ENCODE data around the gene SOX10.

Gene SOX10

DNA sequence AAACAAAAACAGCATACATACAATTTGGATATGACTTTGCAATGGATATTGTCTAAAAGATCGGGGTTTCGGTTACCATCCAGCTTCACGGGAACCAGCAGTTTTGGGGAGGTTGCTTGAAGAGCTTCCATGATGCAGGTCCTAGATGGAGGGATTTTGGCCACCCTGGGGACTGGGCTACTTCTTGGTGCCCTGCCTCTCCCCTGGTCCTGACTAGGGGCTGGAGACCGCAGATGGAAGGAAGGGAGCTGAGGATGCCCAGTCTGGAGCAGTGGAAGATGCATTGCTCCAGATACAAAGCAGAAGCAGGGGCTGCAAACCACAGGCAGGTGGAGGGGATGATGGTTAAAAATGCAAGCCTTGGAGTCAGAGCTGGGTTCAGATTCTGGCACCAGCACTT is 13.5 kb downstream of the SOX10 start:
- Histone ChIP-seq H2AFZ (ENCODE audit: insufficient read depth, low read length, poor library complexity) (no peak overlapping the region), H3K79me1 (ENCODE audit: low read length) (peaks cover 1% of the 10 kb centered on the region), H3K4me1 (ENCODE audit: control insufficient read depth in 1 of 2, insufficient read depth in 2 of 2, low read length in 2 of 2) (peaks cover 2 to 5% of the 10 kb centered on the region in 2 experiments), H3K4me3 (ENCODE audit: low read depth, low read length) (no peak overlapping the region), H4K8ac (ENCODE audit: low read depth, low read length) (no peak overlapping the region), H2AK5ac (ENCODE audit: low read length) (no peak overlapping the region), H3K14ac (ENCODE audit: low read length) (no peak overlapping the region), H3K79me2 (ENCODE audit: control insufficient read depth, insufficient read depth, low read length, poor library complexity) (no peaks in the 10 kb centered on the region), H3K9ac (ENCODE audit: low read length) (no peak overlapping the region), H3K4ac (ENCODE audit: low read depth, low read length) (no peak overlapping the region), H3K18ac (ENCODE audit: low read length) (no peak overlapping the region), H4K12ac (ENCODE audit: low read depth, low read length) (no peak overlapping the region), H3K27ac (ENCODE audit: low read depth, low read length) (no peak overlapping the region), H4K91ac (ENCODE audit: low read depth, low read length) (no peak overlapping the region), H2BK12ac (ENCODE audit: low read length) (no peak overlapping the region), H2BK5ac (ENCODE audit: low read depth, low read length, poor library complexity) (no peak overlapping the region), H3K27me3 (ENCODE audit: insufficient read depth, low read length) (no peaks in the 10 kb centered on the region), H3K23ac (ENCODE audit: low read length) (no peak overlapping the region), H2BK120ac (ENCODE audit: insufficient read depth, low read length, poor library complexity) (no peak overlapping the region), H3K4me2 (ENCODE audit: low read length) (no peak overlapping the region), H3K9me3 (ENCODE audit: insufficient read depth, low read depth, low read length) (peaks cover 2% of the 10 kb centered on the region), H3K36me3 (ENCODE audit: control insufficient read depth in 1 of 2, insufficient read depth in 2 of 2, low read length in 2 of 2) (peaks cover 25 to 26% of the 10 kb centered on the region in 2 experiments)
- WGBS (ENCODE audit: extremely low coverage, insufficient coverage, insufficient read length) = no CpG with 5 or more reads among the region's 4 CpGs
- no peak for DNase-seq

DNA sequence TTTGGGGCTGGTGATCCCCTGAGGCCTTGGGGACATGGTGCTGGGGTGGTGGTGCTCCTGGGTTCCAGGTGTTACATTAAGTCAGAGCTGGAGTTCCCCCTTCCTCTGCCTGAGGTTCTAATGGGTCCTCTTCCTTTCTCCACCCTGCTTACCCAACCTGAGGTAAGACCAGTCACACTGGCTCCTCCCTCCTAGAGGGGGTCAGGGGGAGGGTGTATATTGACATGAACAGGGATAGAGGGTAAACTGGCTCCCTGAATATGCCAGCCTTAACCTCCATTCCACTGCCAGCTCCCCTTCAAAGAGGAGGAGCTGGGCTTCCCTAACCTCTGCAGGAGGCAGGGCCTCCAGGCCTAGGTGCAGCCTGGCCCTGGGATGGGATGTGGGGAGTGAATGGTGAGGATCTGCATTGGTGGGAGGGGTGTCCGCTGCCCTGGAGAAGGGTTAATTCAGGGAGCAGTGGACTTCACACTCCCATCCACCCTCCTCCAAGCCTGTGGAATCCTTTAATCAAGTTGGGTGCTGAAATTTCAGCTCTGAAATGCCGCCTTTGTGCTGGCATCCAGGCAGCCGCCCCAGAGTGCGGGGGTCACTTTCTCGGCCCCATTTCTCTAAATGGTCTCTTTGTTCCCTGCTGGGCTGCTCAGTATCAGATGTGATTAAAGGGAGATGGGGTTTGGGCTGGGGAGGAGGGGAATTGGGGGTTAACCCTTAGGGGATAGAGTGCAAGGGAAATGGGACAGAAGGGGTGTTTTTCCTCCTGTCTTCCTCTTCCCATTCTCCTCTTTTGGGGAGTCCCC is 15.7 kb downstream of the SOX10 start:
- no CpG with 5 or more reads among the region's 5 CpGs for WGBS (ENCODE audit: extremely low coverage, insufficient coverage, insufficient read length)
- Histone ChIP-seq H2AFZ (ENCODE audit: insufficient read depth, low read length, poor library complexity) (no peak overlapping the region), H3K18ac (ENCODE audit: low read length) (no peak overlapping the region), H3K27ac (ENCODE audit: low read depth, low read length) (no peak overlapping the region), H3K9me3 (ENCODE audit: insufficient read depth, low read depth, low read length) (peaks cover 2% of the 10 kb centered on the region), H3K4ac (ENCODE audit: low read depth, low read length) (no peak overlapping the region), H3K79me2 (ENCODE audit: control insufficient read depth, insufficient read depth, low read length, poor library complexity) (no peaks in the 10 kb centered on the region), H3K27me3 (ENCODE audit: insufficient read depth, low read length) (no peaks in the 10 kb centered on the region), H2BK5ac (ENCODE audit: low read depth, low read length, poor library complexity) (no peak overlapping the region), H2BK12ac (ENCODE audit: low read length) (no peak overlapping the region), H3K4me2 (ENCODE audit: low read length) (no peak overlapping the region), H3K14ac (ENCODE audit: low read length) (no peak overlapping the region), H3K4me1 (ENCODE audit: control insufficient read depth in 1 of 2, insufficient read depth in 2 of 2, low read length in 2 of 2) (peaks cover 4 to 8% of the 10 kb centered on the region in 2 experiments), H4K12ac (ENCODE audit: low read depth, low read length) (no peak overlapping the region), H3K79me1 (ENCODE audit: low read length) (peaks cover 4% of the 10 kb centered on the region), H3K36me3 (ENCODE audit: control insufficient read depth in 1 of 2, insufficient read depth in 2 of 2, low read length in 2 of 2) (peaks cover 25 to 28% of the 10 kb centered on the region in 2 experiments), H3K9ac (ENCODE audit: low read length) (no peak overlapping the region), H2AK5ac (ENCODE audit: low read length) (no peak overlapping the region), H4K91ac (ENCODE audit: low read depth, low read length) (no peak overlapping the region), H3K4me3 (ENCODE audit: low read depth, low read length) (no peak overlapping the region), H3K23ac (ENCODE audit: low read length) (no peak overlapping the region), H4K8ac (ENCODE audit: low read depth, low read length) (no peak overlapping the region), H2BK120ac (ENCODE audit: insufficient read depth, low read length, poor library complexity) (no peak overlapping the region)
- DNase-seq = no peak

DNA sequence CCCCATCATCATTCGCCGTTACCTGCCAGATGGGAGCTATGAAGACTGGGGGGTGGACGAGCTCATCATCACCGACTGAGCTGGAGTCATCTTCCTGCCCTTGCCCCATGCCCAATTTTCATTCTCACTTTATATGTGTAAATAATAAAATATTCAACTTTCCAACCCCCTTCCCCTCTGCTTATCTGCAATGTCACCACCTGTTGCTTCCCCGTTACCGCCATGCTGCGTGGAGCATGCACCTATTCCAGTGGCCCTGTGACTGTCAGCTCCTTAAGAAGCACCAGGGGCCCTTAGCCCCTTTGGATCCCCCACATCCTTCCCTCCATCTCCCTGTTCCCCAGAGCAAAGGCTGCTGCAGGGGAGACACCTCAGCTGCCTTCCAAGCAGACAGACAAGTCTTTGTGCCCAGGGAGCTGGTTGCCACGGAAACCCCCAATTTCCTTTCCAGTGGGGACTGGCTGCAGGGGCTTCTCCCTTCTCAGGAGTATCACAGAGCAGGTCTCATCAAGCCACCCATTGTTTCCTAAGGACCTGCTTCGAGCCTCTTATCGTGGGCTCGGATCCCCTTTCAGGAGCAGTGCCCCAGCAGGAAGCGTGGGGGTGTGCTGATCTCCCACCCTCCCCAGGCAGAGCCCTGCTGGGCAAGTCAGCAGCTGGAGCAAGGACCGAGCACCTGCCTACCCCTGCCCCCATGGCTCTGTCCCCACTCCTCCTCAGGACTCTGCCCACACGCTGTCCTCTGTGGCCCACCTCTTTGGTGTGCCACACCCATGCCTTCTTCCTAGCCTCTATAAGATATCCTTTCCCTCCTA is 16.5 kb downstream of the SOX10 start:
- Histone ChIP-seq H2BK5ac (ENCODE audit: low read depth, low read length, poor library complexity) (no peak overlapping the region), H3K23ac (ENCODE audit: low read length) (no peak overlapping the region), H3K4me2 (ENCODE audit: low read length) (no peak overlapping the region), H3K27me3 (ENCODE audit: insufficient read depth, low read length) (no peaks in the 10 kb centered on the region), H3K18ac (ENCODE audit: low read length) (no peak overlapping the region), H3K79me1 (ENCODE audit: low read length) (peaks cover 4% of the 10 kb centered on the region), H4K91ac (ENCODE audit: low read depth, low read length) (no peak overlapping the region), H3K9ac (ENCODE audit: low read length) (no peak overlapping the region), H3K4ac (ENCODE audit: low read depth, low read length) (no peak overlapping the region), H4K8ac (ENCODE audit: low read depth, low read length) (no peak overlapping the region), H2AFZ (ENCODE audit: insufficient read depth, low read length, poor library complexity) (no peak overlapping the region), H3K14ac (ENCODE audit: low read length) (no peak overlapping the region), H2AK5ac (ENCODE audit: low read length) (no peak overlapping the region), H2BK120ac (ENCODE audit: insufficient read depth, low read length, poor library complexity) (no peak overlapping the region), H3K36me3 (ENCODE audit: control insufficient read depth in 1 of 2, insufficient read depth in 2 of 2, low read length in 2 of 2) (peaks cover 25 to 32% of the 10 kb centered on the region in 2 experiments), H3K4me3 (ENCODE audit: low read depth, low read length) (no peak overlapping the region), H4K12ac (ENCODE audit: low read depth, low read length) (no peak overlapping the region), H3K9me3 (ENCODE audit: insufficient read depth, low read depth, low read length) (peaks cover 2% of the 10 kb centered on the region), H3K79me2 (ENCODE audit: control insufficient read depth, insufficient read depth, low read length, poor library complexity) (no peaks in the 10 kb centered on the region), H3K27ac (ENCODE audit: low read depth, low read length) (no peak overlapping the region), H2BK12ac (ENCODE audit: low read length) (no peak overlapping the region), H3K4me1 (ENCODE audit: control insufficient read depth in 1 of 2, insufficient read depth in 2 of 2, low read length in 2 of 2) (peaks cover 4 to 8% of the 10 kb centered on the region in 2 experiments)
- no CpG with 5 or more reads among the region's 14 CpGs for WGBS (ENCODE audit: extremely low coverage, insufficient coverage, insufficient read length)
- no peak for DNase-seq

DNA sequence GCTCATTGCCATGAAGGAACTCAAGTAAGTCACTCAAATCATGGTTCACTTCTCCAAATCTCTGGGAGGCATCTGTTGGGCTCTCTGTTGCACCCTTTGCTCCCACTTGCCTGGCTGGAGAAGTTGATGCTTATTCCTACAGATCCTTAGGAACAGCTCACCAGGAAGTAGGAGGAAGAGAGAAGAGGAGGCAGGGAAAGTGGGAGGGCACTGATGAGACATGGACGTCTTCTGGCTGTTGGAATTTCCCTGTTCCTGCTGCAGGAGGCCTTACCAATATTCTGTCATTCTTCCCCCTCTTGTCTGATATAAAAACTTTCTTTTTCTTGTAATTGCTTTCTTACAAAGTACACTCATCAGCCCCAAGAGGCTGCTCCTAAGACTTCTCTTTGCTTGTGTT is 17.2 kb downstream of the SOX10 start:
- Histone ChIP-seq H3K4me2 (ENCODE audit: low read length) (no peak overlapping the region), H3K14ac (ENCODE audit: low read length) (no peak overlapping the region), H4K91ac (ENCODE audit: low read depth, low read length) (no peak overlapping the region), H3K79me1 (ENCODE audit: low read length) (peaks cover 4% of the 10 kb centered on the region), H3K4ac (ENCODE audit: low read depth, low read length) (no peak overlapping the region), H3K4me3 (ENCODE audit: low read depth, low read length) (no peak overlapping the region), H3K9ac (ENCODE audit: low read length) (no peak overlapping the region), H3K4me1 (ENCODE audit: control insufficient read depth in 1 of 2, insufficient read depth in 2 of 2, low read length in 2 of 2) (peaks cover 4 to 8% of the 10 kb centered on the region in 2 experiments), H2BK12ac (ENCODE audit: low read length) (no peak overlapping the region), H2BK5ac (ENCODE audit: low read depth, low read length, poor library complexity) (no peak overlapping the region), H4K12ac (ENCODE audit: low read depth, low read length) (no peak overlapping the region), H3K79me2 (ENCODE audit: control insufficient read depth, insufficient read depth, low read length, poor library complexity) (no peaks in the 10 kb centered on the region), H4K8ac (ENCODE audit: low read depth, low read length) (no peak overlapping the region), H3K23ac (ENCODE audit: low read length) (no peak overlapping the region), H2AK5ac (ENCODE audit: low read length) (no peak overlapping the region), H3K18ac (ENCODE audit: low read length) (no peak overlapping the region), H3K27ac (ENCODE audit: low read depth, low read length) (no peak overlapping the region), H3K9me3 (ENCODE audit: insufficient read depth, low read depth, low read length) (peaks cover 2% of the 10 kb centered on the region), H2AFZ (ENCODE audit: insufficient read depth, low read length, poor library complexity) (no peak overlapping the region), H2BK120ac (ENCODE audit: insufficient read depth, low read length, poor library complexity) (no peak overlapping the region), H3K27me3 (ENCODE audit: insufficient read depth, low read length) (no peaks in the 10 kb centered on the region), H3K36me3 (ENCODE audit: control insufficient read depth in 1 of 2, insufficient read depth in 2 of 2, low read length in 2 of 2) (peaks cover 28 to 35% of the 10 kb centered on the region in 2 experiments)
- DNase-seq = no peak
- WGBS (ENCODE audit: extremely low coverage, insufficient coverage, insufficient read length) = no CpG with 5 or more reads among the region's 1 CpG

Measured in trophoblast cell (in vitro differentiated cells and primary cell).